Renal cortex interstitium (tissue), 11 donors: Measurements from ENCODE around the gene BBS12. TPM values are rescaled to one million over a fixed set of nuclear protein-coding genes. Genes with fewer than 3 reads are reported as not detected.
"Not testable (repeated sequence)": the region's sequence is repeated elsewhere in the genome, so short reads cannot be mapped to it uniquely, and the experiment has no call there.

Experiments
- DNase-seq, 11 donors: peaks; one replicate each; pipeline ENCODE4 v3.0.0-alpha.2; 2013; ENCODE audit warnings: low read depth in 9 of 11, low spot score in 4 of 11; ENCODE audit errors: extremely low read depth in 1 of 11
- polyA plus RNA-seq, 3 donors: library from polyadenylated mRNA; unstranded; fragments of 120-200 nt; gene quantifications; one replicate each; pipeline ENCODE4 v1.2.1, GENCODE V29; 2013; ENCODE audit not compliant: insufficient read length in 3 of 3

BBS12 gene
- polyA plus RNA-seq, 3 donors = 13.3 to 17.0 (median 15.8) TPM

DNA sequence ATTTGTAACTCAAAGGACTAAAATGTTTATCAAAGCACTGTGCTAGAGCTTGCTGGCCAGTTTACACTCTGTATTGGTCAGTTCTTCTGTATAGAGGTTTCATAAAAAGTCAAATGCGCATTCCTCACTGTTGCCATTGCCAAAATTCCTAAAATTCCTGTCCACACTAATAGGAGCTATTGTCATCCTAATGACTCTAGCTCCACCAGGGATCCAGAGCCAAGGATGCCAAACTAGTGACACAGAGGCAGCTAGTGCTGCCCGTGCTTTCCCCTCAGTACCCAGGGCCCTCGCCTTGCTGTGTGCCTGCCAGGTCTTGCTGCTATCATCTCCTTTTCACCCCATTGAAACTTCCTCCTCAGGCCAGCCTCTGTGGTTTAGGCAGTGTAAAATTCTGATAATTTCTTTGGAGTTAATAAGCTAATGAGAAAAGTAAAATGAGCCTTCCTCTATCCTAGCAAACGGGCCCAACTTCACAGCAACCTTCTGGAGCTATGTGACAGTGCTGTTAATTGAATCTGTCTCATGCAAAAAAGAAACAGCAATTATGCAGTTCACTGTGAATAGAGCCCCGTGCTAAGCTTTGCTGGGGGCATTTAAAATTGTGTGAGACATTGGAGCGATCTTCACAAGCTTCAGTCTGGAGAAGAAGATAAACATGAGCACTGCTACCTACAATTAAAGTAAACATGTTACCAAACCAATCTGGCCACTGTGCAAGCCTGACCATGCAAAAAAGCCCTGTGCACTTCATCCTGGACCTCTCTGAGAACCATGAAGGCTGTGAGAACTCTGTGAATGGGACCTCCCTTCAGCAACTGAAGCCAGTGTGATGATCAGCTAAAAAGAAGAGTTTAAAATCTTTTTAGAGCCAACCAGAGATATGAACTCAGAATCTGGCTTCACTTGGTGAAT is 51.1 kb downstream of the BBS12 start:
- DNase-seq = no peak

DNA sequence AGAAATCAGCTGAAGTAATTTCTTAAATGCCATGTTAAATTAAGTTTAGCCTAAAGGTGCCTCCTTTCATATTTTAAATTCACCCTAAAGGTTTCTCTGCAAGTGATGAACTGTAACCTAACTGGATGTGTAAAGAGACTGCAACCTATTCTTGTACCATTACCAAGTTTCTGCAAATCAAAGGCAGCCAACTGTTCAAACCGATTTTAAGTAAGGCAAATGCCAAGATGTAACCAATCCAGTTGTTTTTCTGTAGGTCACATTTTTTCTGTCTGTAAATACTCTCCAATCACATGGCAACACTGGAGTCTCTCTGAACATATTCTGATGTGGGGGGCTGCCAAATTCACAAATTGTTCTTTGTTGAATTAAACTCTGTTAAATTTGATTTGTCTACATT is 51.8 kb downstream of the BBS12 start:
- no peak for DNase-seq

- no peak for DNase-seq
Observed at GRCh38 chr4:122785099-122785498, 52.6 kb downstream of the BBS12 start.

DNA sequence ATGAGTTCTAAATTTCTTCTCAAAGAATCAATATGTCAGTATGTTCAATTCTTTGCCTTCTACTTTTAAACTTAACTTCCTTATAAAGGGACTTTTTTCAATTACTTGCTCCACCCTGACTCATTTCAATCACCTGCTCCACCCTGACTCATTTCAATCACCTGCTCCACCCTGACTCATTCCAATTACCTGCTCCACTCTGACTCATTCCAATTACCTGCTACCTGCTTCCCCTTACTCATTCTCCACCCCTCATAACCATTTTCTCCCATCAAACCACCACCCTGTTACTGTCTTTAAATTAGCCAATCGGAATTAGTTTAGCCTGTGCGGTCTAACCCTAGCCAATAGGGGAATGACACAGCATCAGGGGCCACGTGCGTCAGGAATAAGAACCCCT is 53.8 kb downstream of the BBS12 start:
- not testable (repeated sequence) for DNase-seq

- not testable (repeated sequence) for DNase-seq
Observed at GRCh38 chr4:122786920-122787319, 54.4 kb downstream of the BBS12 start.

GRCh38 chr4:122787940-122788339 is 55.4 kb downstream of the BBS12 start:
- no peak for DNase-seq

DNA sequence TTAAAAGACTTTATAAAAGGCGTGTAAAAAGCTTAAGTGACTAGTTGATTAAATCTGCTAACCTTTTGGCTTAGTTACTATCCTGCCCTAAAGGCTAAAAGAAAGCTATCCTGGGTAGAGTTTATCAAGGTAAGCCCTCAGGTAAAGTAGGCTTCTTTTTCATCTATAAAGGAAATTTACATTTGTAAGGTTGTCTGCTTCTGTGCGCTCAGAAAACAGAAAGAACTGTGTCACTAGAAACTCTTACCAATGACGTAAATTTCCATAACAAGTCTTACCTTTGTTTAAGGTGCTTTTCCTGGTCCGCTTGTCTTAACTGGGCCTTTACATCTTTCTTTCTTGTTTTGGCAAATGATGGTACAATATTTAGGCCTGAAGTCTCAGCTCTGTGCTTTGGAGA is 56.4 kb downstream of the BBS12 start:
- DNase-seq = no peak

- DNase-seq = no peak
Observed at GRCh38 chr4:122793811-122794210, 61.3 kb downstream of the BBS12 start.

Other genes with a start within 250 kb of the BBS12 start
- not detected for gene IL21, start 111.6 kb upstream of the BBS12 start, polyA plus RNA-seq
- gene FGF2, start 94.1 kb downstream of the BBS12 start, polyA plus RNA-seq = 1 to 10 TPM; 7.1 to 9.3 (median 8.8) TPM
- gene NUDT6, start 189.9 kb downstream of the BBS12 start, polyA plus RNA-seq = 10 to 100 TPM; 13.7 to 19.5 (median 18.9) TPM